Measurements from ENCODE around the gene C7orf57.

Gene C7orf57

GRCh38 chr7:48087349-48087748 is 52.0 kb downstream of the C7orf57 start:
- no peak for DNase-seq

GRCh38 chr7:48088559-48089045 is 53.3 kb downstream of the C7orf57 start:
- no peak for DNase-seq

- no peak for DNase-seq
Observed at GRCh38 chr7:48089046-48090003, 54.0 kb downstream of the C7orf57 start, which contains the start of gene UPP1. Gene UPP1, plus strand, starts transcription at chr7:48089265. Its CDS starts 5,519 bp downstream, at chr7:48094784.

GRCh38 chr7:48090095-48090805 is 54.9 kb downstream of the C7orf57 start:
- DNase-seq, result no peak

- DNase-seq, result no peak
Observed at GRCh38 chr7:48091506-48092433, 56.4 kb downstream of the C7orf57 start.

GRCh38 chr7:48094861-48095293 is 59.5 kb downstream of the C7orf57 start:
- DNase-seq, result no peak

GRCh38 chr7:48096273-48096672 is 60.9 kb downstream of the C7orf57 start:
- no peak for DNase-seq

- DNase-seq, result no peak
Observed at GRCh38 chr7:48097521-48098231, 62.3 kb downstream of the C7orf57 start.

GRCh38 chr7:48098846-48099245 is 63.5 kb downstream of the C7orf57 start:
- DNase-seq, result no peak

- DNase-seq, result no peak
Observed at GRCh38 chr7:48099781-48100180, 64.4 kb downstream of the C7orf57 start.

- no peak for DNase-seq
Observed at GRCh38 chr7:48101352-48101751, 66.0 kb downstream of the C7orf57 start.

- DNase-seq, result no peak
Observed at GRCh38 chr7:48101968-48102367, 66.6 kb downstream of the C7orf57 start.

GRCh38 chr7:48102530-48102929 is 67.2 kb downstream of the C7orf57 start:
- no peak for DNase-seq

- no peak for DNase-seq
Observed at GRCh38 chr7:48105045-48105444, 69.7 kb downstream of the C7orf57 start.

- no peak for DNase-seq
Observed at GRCh38 chr7:48106906-48107659, 71.7 kb downstream of the C7orf57 start.

GRCh38 chr7:48107926-48108472 is 72.7 kb downstream of the C7orf57 start:
- DNase-seq, result no peak

GRCh38 chr7:48108959-48109847 is 73.9 kb downstream of the C7orf57 start:
- DNase-seq, result no peak

GRCh38 chr7:48109848-48110663 is 74.7 kb downstream of the C7orf57 start:
- no peak for DNase-seq

- DNase-seq, result no peak
Observed at GRCh38 chr7:48110868-48111267, 75.5 kb downstream of the C7orf57 start.

Measured in NCI-H446 treated with DMSO at 0.1 percent for 48 hours (cell line).